GM12801 (cell line): ENCODE data around the gene RPL29.

Source experiments
- CTCF ChIP-seq: IDR thresholded peaks from one replicate; pipeline ENCODE4 v1.5.1; 2011; ENCODE audit warnings: control low read depth; ENCODE audit not compliant: insufficient read length; ENCODE audit errors: extremely low read depth

RPL29 gene

GRCh38 chr3:52004163-52004787, 8.6 kb upstream of the RPL29 start:
- TF ChIP-seq CTCF = no peak

DNA sequence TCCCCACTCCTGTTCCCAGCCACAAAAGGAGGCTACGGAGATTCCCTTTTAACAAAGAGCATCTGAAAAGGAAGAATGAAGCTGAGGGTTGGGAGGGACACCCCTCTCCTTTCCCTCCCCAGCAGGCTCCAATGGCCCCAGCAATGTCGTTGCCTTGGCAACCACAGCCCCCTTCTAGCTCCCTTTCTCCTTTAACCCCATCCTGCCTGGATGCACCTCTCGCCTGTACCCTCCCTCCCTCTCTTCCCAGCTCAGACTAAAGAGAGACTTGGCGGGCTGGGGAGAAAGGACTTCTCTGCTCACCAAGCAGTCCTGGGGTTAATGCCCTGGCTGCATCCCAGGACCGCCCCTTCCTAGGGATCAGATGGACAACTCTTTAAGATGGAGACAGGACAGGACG, 7.1 kb upstream of the RPL29 start:
- TF ChIP-seq CTCF = no peak

- no peak for TF ChIP-seq CTCF
Measured at GRCh38 chr3:52001443-52001974, 5.8 kb upstream of the RPL29 start.

GRCh38 chr3:51999846-52000245, 4.2 kb upstream of the RPL29 start:
- TF ChIP-seq CTCF = no peak

DNA sequence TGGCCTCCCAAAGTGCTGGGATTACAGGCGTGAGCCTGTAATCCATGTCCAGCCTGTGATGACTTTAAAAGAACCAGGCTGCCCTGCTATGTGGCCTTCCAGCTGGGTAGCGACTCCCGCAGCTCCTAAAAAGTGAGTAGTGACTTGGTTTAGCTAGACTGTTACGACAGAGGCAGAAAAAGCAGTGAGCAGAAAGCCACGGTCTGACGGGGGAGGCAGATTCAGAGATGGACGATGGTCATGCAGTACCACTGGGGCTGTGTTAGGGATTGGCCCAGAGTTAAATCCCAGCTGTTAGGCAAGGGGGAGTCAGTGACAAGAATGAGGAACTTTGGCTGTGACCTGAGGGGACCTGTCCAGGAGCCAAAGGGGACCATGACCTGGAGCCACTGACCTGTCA, 3.1 kb upstream of the RPL29 start:
- TF ChIP-seq CTCF = no peak

DNA sequence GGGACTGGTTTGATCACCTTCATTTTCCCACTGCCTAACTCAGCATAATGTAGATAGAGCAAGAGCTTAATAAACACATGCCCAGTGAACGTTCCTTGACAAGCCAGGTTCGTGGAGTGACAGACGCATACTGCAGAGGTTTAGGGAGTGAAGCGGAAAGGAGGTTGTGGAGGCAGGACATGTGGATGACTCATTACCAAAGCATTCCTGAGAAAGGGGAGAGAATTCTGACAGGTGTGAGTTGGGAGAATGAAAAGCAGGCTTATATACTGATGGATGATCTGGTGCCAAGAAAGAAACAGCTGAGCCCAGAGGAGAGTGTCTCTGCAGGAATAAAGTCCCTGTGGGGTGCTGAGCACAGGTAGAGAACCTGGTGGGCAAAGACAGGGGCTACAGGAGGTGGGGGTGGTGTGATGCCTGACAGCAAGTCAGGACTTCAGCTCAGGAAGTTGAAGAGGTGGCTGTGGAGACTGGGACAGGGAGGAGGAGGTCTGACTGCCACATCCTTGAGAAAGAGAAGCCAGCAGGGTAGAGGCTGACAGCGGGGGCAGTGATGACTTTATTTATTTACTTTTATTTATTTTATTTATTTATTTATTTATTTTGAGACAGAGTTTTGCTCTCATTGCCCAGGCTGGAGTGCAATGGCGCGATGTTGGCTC, 2.4 kb upstream of the RPL29 start:
- TF ChIP-seq CTCF = no peak

GRCh38 chr3:51997172-51997571, 1.5 kb upstream of the RPL29 start:
- TF ChIP-seq CTCF = no peak
